Activated CD4-positive, alpha-beta memory T cell treated with anti-CD3 and anti-CD28 coated beads, Interleukin-2, amount 10 ng/mL, durations not matched to agents 7 days and 5 days (primary cell): Measurements from ENCODE around the gene LPCAT1. TPM values are rescaled to one million over a fixed set of nuclear protein-coding genes. Genes with fewer than 3 reads are reported as not detected.

ENCODE experiments used
- CTCF ChIA-PET: fragments of 350-600 bp; sonication (Branson Sonifier 250); formaldehyde crosslinking; loops from one replicate; lab custom pipeline; 2021; ENCODE audit warnings: antibody characterized with exemption, inconsistent platforms; lab: Charles Lee
- POLR2A ChIA-PET: fragments of 350-600 bp; sonication (Branson Sonifier 250); formaldehyde crosslinking; loops from one replicate; lab custom pipeline; 2021; ENCODE audit warnings: antibody characterized with exemption; lab: Charles Lee
- DNase-seq: peaks from one replicate; pipeline ENCODE4 v3.0.0-alpha.2; 2020
- H3K27ac Mint-ChIP-seq: one replicate; pipeline ENCODE4 v1.8.0; 2021; ENCODE audit warnings: mild to moderate bottlenecking, mixed read lengths
- H3K27me3 Mint-ChIP-seq: one replicate; pipeline ENCODE4 v1.8.0; 2021; ENCODE audit warnings: mixed read lengths
- H3K36me3 Mint-ChIP-seq: one replicate; pipeline ENCODE4 v1.8.0; 2021; ENCODE audit warnings: low read depth, mixed read lengths
- H3K4me1 Mint-ChIP-seq: one replicate; pipeline ENCODE4 v1.8.0; 2021; ENCODE audit warnings: mixed read lengths
- H3K4me3 Mint-ChIP-seq: one replicate; pipeline ENCODE4 v1.8.0; 2021; ENCODE audit warnings: mild to moderate bottlenecking, mixed read lengths
- H3K9me3 Mint-ChIP-seq: one replicate; pipeline ENCODE4 v1.8.0; 2021; ENCODE audit warnings: mixed read lengths
- total RNA-seq, 2 experiments: library from RNA; stranded (reverse); gene quantifications; one replicate each; pipeline ENCODE4 v1.2.3, GENCODE V29; 2021

The LPCAT1 gene
- total RNA-seq, 2 experiments from 2014 or later: 68.7 to 71.4 TPM

DNA sequence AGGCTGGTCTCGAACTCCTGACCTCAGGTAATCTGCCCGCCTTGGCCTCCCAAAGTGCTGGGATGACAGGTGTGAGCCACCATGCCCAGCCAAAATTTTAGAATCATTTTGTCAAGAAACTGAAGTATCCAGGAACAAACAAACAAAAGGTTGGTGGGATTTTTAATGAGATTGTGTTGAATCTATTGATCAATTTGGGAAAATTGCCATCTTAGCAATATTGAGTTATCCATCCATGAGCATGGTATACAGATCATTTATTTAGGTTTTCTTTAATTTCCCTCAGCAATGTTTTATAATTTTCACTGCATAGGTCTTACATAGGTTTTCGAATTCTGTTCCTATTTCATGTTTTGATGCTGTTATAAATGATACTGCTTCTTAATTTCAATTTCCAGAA is 5.7 kb upstream of the LPCAT1 start:
- no peaks in the 10 kb centered on the region for H3K4me1 Mint-ChIP-seq
- no peak overlapping the region for H3K27ac Mint-ChIP-seq
- ChIA-PET POLR2A (no interaction called here), CTCF (interaction anchor here (2.0 kb wide), 1 partner anchor 116 kb away, joined by 5 read pairs; no protein-coding TSS in a partner anchor)
- H3K36me3 Mint-ChIP-seq: no peaks in the 10 kb centered on the region
- H3K4me3 Mint-ChIP-seq: no peak overlapping the region
- H3K27me3 Mint-ChIP-seq: peaks cover 22% of the 10 kb centered on the region
- no peaks in the 10 kb centered on the region for H3K9me3 Mint-ChIP-seq
- DNase-seq: no peak

DNA sequence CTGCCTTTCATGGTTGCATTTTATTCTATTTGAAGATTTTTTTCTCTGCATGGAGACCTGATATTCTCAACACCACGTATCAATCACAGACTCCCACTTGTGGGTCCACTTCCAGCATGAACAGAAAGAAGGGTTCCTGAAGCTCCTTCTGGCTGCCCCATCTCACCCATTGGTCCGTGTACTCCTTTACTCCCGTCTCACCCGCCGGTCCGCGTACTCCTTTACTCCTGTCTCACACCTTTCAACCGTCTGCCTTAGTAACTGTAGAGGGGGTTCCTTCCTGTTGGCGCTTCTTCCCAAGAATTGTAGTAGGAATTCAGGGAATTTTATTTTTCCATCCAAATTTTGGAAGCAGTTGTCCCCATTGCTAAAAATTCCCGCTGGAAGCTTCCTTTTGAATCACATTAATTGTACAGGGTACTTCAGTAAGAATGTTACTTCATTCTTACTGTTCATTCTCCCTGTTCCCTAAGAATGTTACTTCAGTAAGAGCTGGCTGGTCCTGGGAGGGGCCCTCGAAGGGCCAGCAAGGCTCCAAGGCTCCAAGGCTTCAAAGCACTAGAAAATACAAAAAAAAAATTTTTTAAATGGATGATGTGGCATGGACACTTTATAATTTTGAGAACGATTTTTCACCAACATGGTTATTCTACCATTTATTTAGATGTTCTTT is 3.9 kb upstream of the LPCAT1 start:
- DNase-seq: no peak
- ChIA-PET POLR2A (no interaction called here), CTCF (no interaction called here)
- Mint-ChIP-seq H3K27ac (no peak overlapping the region), H3K4me3 (no peak overlapping the region), H3K9me3 (no peaks in the 10 kb centered on the region), H3K36me3 (no peaks in the 10 kb centered on the region), H3K27me3 (peaks cover 14% of the 10 kb centered on the region), H3K4me1 (peaks cover 2% of the 10 kb centered on the region)

DNA sequence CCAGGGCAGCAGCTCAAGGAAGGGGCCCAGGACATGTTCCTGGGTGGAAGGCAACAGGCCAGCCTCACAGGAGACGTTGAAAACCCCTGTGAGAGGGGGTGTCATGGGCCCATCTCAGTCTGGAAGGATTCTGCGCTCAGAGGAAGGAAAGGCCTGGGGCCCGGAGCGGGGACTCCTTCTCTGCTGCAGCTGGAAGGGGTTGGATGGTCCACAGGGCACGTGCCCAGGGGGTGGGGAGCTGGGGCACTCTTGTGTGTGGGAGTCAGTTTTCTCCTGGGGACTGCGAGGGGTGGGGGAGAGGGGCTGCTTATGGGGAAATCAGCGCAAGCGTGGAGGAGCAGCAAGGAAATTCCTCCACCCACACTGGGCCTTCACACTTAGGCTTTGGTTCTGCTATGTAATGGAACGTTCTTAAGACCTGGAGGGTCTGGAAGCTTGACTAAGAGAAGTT is 2.9 kb upstream of the LPCAT1 start:
- Mint-ChIP-seq H3K9me3 (no peaks in the 10 kb centered on the region), H3K4me3 (no peak overlapping the region), H3K36me3 (peaks cover 4% of the 10 kb centered on the region), H3K27me3 (peaks cover 14% of the 10 kb centered on the region), H3K27ac (no peak overlapping the region), H3K4me1 (peaks cover 10% of the 10 kb centered on the region)
- CTCF ChIA-PET: no interaction called here
- no peak for DNase-seq
- POLR2A ChIA-PET: interaction anchor here (1.6 kb wide), 1 partner anchor 10 kb away, joined by 3 read pairs; no protein-coding TSS in a partner anchor

DNA sequence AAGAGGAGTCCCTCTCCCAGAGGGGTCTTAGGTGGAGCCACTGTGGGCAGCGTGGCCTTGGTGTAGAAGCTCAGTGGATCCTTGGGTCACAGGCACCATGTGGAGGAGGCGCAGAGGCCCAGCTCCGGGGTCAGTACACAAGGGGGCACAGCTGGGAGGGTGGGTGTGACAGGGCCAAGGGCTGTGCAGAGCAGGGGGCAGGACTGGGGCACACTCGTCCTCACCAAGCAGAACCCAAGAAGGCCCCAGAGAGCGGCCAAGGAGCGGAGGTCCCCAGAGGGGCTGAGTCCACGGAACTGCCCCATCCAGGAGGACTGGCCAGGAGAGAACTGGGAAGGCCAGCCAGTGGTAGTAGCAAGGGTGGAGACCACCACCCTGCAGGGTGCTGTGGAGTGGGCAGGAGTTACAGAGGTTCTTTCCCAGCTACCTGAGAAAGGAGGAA is 2.5 kb upstream of the LPCAT1 start:
- CTCF ChIA-PET: no interaction called here
- POLR2A ChIA-PET: interaction anchor here (1.6 kb wide), 1 partner anchor 10 kb away, joined by 3 read pairs; no protein-coding TSS in a partner anchor

DNA sequence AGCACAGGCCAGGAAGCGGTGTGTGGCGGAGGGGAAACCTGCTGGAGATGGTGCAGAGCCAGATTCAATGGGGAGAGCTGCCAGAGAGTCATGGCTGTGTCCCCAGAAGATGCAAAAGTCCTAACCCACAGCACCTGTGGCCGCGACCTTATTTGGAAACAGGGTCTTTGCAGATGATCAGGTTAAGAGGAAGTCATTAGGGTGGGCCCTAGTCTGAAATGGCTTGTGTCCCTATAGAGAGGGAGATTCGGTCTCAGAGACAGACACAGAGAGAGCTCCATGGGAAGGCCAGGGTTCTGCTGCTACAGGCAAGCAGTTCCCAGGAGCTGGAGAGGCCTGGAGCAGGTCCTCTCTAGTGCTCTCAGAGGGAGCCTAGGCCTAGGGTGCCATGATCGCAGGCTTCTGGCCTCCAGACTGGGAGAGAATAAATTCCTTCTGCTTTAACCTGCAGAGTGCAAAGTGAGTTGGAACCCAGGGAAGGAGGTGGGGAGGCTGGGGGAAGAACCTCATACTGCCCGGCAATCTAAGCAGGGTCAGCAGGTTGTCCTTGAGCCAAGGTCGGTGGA is 1.9 kb upstream of the LPCAT1 start:
- Mint-ChIP-seq H3K9me3 (no peaks in the 10 kb centered on the region), H3K4me3 (no peak overlapping the region), H3K4me1 (peaks cover 20% of the 10 kb centered on the region), H3K27me3 (peaks cover 8% of the 10 kb centered on the region), H3K27ac (no peak overlapping the region), H3K36me3 (peaks cover 8% of the 10 kb centered on the region)
- ChIA-PET POLR2A (interaction anchor here (1.6 kb wide), 1 partner anchor 11 kb away, joined by 3 read pairs; no protein-coding TSS in a partner anchor), CTCF (no interaction called here)
- no peak for DNase-seq

More for the DNA sequence above, 2.5 kb upstream of the LPCAT1 start:
- peaks cover 15% of the 10 kb centered on the region for H3K4me1 Mint-ChIP-seq
- peaks cover 12% of the 10 kb centered on the region for H3K27me3 Mint-ChIP-seq
- H3K36me3 Mint-ChIP-seq: peaks cover 5% of the 10 kb centered on the region
- H3K27ac Mint-ChIP-seq: no peak overlapping the region
- no peak overlapping the region for H3K4me3 Mint-ChIP-seq
- H3K9me3 Mint-ChIP-seq: no peaks in the 10 kb centered on the region
- DNase-seq: no peak

DNA sequence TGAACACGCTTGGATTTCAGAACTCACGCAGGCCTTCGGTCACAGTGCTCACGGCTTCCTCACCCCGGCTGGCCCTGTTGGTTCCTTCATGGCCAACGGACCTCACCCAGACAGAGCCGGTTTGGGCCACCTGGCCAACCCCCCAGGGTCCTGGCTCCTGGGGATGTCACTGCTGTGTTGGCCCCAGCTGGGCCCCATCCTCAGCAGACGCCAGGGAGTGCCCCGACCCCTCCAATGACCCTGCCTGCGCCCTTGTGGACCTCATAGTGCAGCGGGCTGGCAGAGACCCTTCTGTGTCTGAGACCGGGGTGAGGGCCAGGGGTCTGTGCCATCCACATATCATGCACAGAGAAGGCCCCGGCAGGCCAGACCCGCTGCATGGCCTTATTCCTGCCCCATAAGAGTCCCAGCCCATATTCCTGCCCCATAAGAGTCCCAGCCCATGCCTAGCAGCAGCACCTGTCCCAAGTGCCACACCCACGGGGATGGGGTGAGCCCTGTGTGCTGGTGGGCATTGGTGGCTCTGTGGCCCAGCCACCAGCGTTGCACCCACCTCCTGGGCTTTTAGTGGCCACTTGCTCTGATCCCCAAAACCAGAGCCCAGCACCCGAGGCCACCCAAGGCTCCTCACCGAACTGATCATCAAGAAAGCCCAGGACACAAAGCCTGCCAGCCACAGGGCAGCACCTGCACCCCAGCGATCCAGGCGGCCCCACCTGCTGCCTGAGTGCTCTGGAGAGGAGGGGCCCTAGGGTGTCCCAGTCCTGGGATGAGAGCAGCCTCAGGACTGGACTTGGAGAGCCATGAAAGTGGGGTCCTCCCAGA is 1.3 kb upstream of the LPCAT1 start:
- Mint-ChIP-seq H3K27me3 (peaks cover 5% of the 10 kb centered on the region), H3K9me3 (no peaks in the 10 kb centered on the region), H3K4me3 (peak overlapping the region; percentile 43), H3K27ac (no peak overlapping the region), H3K4me1 (peaks cover 23% of the 10 kb centered on the region), H3K36me3 (peaks cover 12% of the 10 kb centered on the region)
- CTCF ChIA-PET: no interaction called here
- no peak for DNase-seq
- POLR2A ChIA-PET: interaction anchor here (1.1 to 2.2 kb wide), 4 partner anchors 8 to 109 kb away, joined by 4 to 17 read pairs (median 6); no protein-coding TSS in a partner anchor

DNA sequence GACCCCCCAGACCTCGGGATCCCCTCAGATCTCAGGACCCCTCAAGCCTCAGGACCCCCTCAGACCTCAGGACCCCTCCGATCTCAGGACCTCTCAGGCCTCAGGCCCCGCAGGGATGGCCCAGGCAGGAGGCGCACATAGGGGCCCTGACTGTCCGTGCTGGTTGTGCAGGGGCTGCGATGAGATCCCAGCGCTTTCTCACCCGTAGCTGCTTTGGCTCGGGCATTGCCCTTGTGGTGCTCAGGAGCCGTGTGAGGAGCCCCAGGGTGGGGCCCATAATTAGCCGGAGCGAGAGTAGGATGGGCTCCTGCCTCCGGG is 680 bp upstream of the LPCAT1 start:
- H3K36me3 Mint-ChIP-seq: peaks cover 17% of the 10 kb centered on the region

DNA sequence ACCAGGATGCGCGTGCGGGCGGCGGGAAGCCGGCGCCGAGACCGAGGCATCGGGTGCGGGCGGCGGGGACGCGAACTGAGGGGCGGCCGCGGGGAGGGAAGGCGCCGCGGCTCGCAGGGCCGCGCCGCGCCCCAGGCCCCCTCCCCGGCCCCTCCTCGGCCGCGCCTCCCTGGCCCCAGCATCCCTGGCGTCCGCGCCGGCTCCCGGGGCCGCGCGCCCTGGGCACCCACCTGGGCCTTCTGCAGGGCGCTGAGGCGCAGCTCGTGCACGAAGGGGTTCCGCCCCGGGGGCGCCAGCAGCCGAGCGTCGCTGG is 324 bp downstream of the LPCAT1 start:
- Mint-ChIP-seq H3K9me3 (no peaks in the 10 kb centered on the region), H3K4me3 (peak overlapping the region; percentile 56), H3K27me3 (peaks cover under 1% of the 10 kb centered on the region), H3K4me1 (peaks cover 38% of the 10 kb centered on the region), H3K27ac (no peak overlapping the region), H3K36me3 (peaks cover 21% of the 10 kb centered on the region)
- CTCF ChIA-PET: interaction anchor here (1.5 kb wide), 1 partner anchor 13 kb away, joined by 7 read pairs; no protein-coding TSS in a partner anchor
- no peak for DNase-seq
- POLR2A ChIA-PET: interaction anchor here (0.7 to 2.2 kb wide), 7 partner anchors 10 to 631 kb away, joined by 3 to 17 read pairs (median 4); partner anchors contain the start of genes BRD9, CLPTM1L and TRIP13

More for the DNA sequence above, 680 bp upstream of the LPCAT1 start:
- ChIA-PET POLR2A (interaction anchor here (1.1 to 2.2 kb wide), 6 partner anchors 8 to 632 kb away, joined by 3 to 17 read pairs (median 4); partner anchors contain the start of genes BRD9, CLPTM1L and TRIP13), CTCF (interaction anchor here (1.5 kb wide), 1 partner anchor 12 kb away, joined by 7 read pairs; no protein-coding TSS in a partner anchor)
- Mint-ChIP-seq H3K4me1 (peaks cover 28% of the 10 kb centered on the region), H3K9me3 (no peaks in the 10 kb centered on the region), H3K27ac (peak overlapping the region; percentile 16), H3K4me3 (peak overlapping the region; percentile 43), H3K27me3 (peaks cover 4% of the 10 kb centered on the region)
- DNase-seq: no peak

DNA sequence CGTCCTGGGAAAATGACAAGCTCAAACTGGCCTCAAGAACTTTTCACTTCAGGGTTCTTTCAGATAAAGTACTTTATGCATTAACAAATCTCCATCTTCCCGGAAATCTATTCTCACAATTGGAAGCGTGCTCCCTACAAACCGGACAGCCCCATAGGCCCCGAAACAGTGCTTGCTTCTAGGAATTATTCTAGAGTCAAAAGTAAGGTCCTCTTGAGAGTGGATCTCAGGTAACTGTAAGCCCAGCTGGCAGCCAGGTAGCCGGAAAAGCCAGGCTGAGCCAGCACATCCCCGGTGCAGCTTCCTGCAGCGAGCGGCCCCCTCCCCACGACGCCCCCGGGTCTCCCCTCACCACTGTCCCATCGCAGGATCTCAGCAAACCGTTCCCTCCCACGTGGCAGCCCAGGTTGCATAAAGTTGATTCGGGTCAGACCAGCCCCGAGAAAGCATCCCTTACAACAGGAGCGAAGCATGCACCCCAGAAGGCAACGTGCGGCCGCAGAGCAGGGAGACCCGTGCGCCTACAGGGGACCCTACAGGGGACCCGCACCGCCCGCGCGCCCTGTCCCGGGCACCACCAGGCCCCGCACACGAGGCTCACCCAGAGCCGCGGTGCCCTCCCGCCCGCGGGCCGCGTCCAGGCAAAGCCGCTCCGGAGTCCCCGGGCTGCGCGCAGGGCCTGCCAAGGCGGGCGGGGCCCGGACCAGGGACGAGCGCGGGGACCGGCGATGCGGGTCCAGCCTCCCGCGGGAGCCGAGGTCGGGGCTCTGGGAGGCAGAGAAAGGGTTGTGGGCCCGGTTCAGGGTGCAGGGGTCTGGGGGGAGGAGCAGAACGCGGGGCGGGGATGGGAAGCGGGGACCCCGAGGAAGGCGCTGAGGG is 920 bp downstream of the LPCAT1 start:
- Mint-ChIP-seq H3K4me1 (peaks cover 44% of the 10 kb centered on the region), H3K27ac (peak overlapping the region; percentile 54), H3K9me3 (no peaks in the 10 kb centered on the region), H3K36me3 (peaks cover 24% of the 10 kb centered on the region), H3K27me3 (no peaks in the 10 kb centered on the region), H3K4me3 (peak overlapping the region; percentile 76)
- ChIA-PET CTCF (interaction anchor here (1.5 kb wide), 1 partner anchor 14 kb away, joined by 7 read pairs; no protein-coding TSS in a partner anchor), POLR2A (interaction anchor here (1.0 to 2.2 kb wide), 8 partner anchors 10 to 270 kb away, joined by 3 to 17 read pairs (median 4); partner anchors contain the start of gene CLPTM1L)
- peak; percentile 27 for DNase-seq

DNA sequence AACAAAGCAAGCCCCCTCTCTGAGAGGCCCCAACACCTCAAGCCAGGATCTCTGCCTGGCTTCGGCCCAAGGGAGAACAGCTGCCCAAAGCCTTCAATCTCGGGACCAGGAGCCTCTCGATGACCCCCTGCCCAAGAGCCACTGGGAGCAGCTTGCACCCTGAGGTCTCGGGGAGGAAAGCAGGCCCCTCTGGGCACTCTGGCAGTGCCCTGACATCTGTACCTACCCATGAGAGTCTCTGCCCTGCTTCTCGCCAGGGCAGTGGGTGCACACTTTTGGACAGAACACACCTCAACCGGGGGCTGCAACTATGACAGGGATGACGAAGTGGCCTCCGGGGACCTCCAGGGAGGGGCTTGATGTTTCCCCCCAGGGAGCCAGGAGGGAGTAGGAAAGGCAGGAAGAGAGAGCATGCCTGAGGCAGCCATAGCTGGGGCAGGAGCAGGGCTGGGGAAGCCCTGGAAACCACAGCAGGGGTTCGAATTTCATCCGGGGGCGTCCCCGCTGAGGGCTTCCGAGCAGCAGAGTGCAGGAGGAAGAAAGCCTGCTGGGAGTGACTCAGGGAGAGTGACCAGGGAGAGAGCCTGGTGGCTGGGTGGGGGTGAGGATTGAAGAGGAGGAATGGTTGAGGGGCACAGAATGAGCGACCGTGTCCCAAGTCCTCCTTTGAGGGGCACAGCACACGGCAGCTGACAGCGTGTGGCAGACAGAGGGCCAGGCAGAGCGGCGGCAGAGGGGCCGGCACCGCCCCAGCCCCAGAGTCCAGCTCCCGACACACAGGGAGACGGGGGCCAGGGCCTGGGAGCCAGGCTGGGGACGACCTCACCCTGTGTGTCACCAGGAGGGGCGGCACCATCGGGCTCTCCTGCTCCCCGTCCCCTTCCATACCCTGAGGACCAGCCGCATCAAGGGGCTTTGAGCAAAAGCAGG is 1.8 kb downstream of the LPCAT1 start:
- Mint-ChIP-seq H3K36me3 (peaks cover 27% of the 10 kb centered on the region), H3K9me3 (no peaks in the 10 kb centered on the region), H3K27ac (peak overlapping the region; percentile 47), H3K4me1 (peaks cover 47% of the 10 kb centered on the region), H3K27me3 (no peaks in the 10 kb centered on the region), H3K4me3 (peak overlapping the region; percentile 76)
- ChIA-PET CTCF (interaction anchor here (0.9 kb wide), 1 partner anchor 142 kb away, joined by 3 read pairs; no protein-coding TSS in a partner anchor), POLR2A (interaction anchor here (1.0 to 1.3 kb wide), 4 partner anchors 15 to 271 kb away, joined by 3 to 4 read pairs (median 4); no protein-coding TSS in a partner anchor)
- DNase-seq: peak; percentile 15
